ENCODE data around the gene RRAGD.

The RRAGD gene

DNA sequence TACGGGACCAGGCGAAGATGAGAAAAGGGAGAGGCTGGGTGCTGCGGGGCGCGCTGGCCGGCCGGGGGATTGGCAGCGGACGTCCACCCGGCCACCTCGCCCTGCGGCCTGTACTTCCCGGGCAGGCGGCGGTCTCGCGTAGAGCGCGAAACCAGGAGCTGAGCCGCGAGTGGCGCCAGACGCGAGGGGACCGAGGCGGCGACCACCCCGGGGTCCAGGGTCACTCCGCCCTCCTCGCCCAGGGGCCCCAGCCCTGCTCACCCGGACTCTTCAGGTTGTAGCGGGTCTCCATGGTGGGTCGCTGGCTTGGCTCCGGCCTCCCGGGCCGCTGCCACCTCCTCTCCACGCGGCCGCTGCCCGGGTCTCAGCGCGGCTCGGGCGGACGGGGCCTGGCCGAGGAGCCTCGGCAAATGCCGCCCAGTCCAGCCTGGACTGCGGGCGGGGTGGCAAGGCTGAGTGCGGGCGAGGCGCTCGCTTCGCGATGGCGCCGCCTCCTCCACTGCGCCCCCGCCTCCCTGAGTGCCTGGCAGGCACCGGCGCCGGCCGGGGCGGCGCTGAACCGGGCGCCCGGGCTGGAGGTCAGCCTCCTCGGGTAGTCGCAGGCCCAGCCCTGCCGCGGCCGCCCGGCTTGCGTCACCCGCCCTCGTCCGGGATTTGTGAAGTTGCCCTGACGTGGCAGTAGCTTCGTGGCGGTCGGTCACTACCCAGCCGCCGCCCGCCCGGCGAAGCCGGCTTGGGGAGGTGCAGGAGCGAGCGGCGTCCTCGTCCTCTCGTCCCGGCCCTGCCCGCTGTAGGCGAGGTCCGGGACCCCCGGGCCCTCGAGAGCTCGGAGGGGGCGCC lies 59.6 kb downstream of the RRAGD start, which contains the start of gene UBE2J1 (continued):
- TF ChIP-seq, protein P1, sequence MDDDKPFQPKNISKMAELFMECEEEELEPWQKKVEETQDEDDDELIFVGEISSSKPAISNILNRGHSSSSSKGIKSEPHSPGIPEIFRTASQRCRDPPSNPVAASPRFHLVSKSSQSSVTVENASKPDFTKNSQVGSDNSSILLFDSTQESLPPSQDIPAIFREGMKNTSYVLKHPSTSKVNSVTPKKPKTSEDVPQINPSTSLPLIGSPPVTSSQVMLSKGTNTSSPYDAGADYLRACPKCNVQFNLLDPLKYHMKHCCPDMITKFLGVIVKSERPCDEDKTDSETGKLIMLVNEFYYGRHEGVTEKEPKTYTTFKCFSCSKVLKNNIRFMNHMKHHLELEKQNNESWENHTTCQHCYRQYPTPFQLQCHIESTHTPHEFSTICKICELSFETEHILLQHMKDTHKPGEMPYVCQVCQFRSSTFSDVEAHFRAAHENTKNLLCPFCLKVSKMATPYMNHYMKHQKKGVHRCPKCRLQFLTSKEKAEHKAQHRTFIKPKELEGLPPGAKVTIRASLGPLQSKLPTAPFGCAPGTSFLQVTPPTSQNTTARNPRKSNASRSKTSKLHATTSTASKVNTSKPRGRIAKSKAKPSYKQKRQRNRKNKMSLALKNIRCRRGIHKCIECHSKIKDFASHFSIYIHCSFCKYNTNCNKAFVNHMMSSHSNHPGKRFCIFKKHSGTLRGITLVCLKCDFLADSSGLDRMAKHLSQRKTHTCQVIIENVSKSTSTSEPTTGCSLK (tag by site-specific recombination; IDR thresholded peaks at IDR 0.05) = no peak
- no peak for TF ChIP-seq ZNF623 (tag by site-specific recombination; IDR thresholded peaks at IDR 0.05)
- TF ChIP-seq ZNF211 (tag by site-specific recombination; IDR thresholded peaks at IDR 0.05; ENCODE audit: low read depth) = no peak
- no peak for TF ChIP-seq ZNF354C (tag by site-specific recombination; IDR thresholded peaks at IDR 0.05; ENCODE audit: borderline replicate concordance, low read depth)
- TF ChIP-seq ZNF560 (tag by site-specific recombination; IDR thresholded peaks at IDR 0.05; ENCODE audit: borderline replicate concordance) = no peak
- TF ChIP-seq, protein P2, sequence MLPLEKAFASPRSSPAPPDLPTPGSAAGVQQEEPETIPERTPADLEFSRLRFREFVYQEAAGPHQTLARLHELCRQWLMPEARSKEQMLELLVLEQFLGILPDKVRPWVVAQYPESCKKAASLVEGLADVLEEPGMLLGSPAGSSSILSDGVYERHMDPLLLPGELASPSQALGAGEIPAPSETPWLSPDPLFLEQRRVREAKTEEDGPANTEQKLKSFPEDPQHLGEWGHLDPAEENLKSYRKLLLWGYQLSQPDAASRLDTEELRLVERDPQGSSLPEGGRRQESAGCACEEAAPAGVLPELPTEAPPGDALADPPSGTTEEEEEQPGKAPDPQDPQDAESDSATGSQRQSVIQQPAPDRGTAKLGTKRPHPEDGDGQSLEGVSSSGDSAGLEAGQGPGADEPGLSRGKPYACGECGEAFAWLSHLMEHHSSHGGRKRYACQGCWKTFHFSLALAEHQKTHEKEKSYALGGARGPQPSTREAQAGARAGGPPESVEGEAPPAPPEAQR (tag by site-specific recombination; IDR thresholded peaks at IDR 0.05) = no peak
- no peak for TF ChIP-seq ZBTB1 (tag by site-specific recombination; IDR thresholded peaks at IDR 0.05)
- no peak for TF ChIP-seq ZNF292 (tag by site-specific recombination; IDR thresholded peaks at IDR 0.05; ENCODE audit: borderline replicate concordance, low read depth)
- TF ChIP-seq ZBTB44 (tag by site-specific recombination; IDR thresholded peaks at IDR 0.05) = no peak
- no peak for TF ChIP-seq ZNF677 (tag by site-specific recombination; IDR thresholded peaks at IDR 0.05)
- TF ChIP-seq ZNF302 (tag by site-specific recombination; IDR thresholded peaks at IDR 0.05; ENCODE audit: low read depth) = no peak
- TF ChIP-seq ZNF140 (tag by site-specific recombination; IDR thresholded peaks at IDR 0.05) = no peak
- TF ChIP-seq, protein P3, sequence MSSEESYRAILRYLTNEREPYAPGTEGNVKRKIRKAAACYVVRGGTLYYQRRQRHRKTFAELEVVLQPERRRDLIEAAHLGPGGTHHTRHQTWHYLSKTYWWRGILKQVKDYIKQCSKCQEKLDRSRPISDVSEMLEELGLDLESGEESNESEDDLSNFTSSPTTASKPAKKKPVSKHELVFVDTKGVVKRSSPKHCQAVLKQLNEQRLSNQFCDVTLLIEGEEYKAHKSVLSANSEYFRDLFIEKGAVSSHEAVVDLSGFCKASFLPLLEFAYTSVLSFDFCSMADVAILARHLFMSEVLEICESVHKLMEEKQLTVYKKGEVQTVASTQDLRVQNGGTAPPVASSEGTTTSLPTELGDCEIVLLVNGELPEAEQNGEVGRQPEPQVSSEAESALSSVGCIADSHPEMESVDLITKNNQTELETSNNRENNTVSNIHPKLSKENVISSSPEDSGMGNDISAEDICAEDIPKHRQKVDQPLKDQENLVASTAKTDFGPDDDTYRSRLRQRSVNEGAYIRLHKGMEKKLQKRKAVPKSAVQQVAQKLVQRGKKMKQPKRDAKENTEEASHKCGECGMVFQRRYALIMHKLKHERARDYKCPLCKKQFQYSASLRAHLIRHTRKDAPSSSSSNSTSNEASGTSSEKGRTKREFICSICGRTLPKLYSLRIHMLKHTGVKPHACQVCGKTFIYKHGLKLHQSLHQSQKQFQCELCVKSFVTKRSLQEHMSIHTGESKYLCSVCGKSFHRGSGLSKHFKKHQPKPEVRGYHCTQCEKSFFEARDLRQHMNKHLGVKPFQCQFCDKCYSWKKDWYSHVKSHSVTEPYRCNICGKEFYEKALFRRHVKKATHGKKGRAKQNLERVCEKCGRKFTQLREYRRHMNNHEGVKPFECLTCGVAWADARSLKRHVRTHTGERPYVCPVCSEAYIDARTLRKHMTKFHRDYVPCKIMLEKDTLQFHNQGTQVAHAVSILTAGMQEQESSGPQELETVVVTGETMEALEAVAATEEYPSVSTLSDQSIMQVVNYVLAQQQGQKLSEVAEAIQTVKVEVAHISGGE (tag by site-specific recombination; conservative IDR thresholded peaks at IDR 0.05; ENCODE audit: low read depth) = peak; percentile 48
- TF ChIP-seq KLF1 (tag by site-specific recombination; IDR thresholded peaks at IDR 0.05) = no peak; the same call in 1 of the 2 replicates
- no peak for TF ChIP-seq ZNF610 (tag by site-specific recombination; IDR thresholded peaks at IDR 0.05; ENCODE audit: borderline replicate concordance)
- TF ChIP-seq ZBTB21 (tag by site-specific recombination; IDR thresholded peaks at IDR 0.05) = no peak
- TF ChIP-seq, protein P4, sequence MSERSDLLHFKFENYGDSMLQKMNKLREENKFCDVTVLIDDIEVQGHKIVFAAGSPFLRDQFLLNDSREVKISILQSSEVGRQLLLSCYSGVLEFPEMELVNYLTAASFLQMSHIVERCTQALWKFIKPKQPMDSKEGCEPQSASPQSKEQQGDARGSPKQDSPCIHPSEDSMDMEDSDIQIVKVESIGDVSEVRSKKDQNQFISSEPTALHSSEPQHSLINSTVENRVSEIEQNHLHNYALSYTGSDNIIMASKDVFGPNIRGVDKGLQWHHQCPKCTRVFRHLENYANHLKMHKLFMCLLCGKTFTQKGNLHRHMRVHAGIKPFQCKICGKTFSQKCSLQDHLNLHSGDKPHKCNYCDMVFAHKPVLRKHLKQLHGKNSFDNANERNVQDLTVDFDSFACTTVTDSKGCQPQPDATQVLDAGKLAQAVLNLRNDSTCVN (tag by site-specific recombination; optimal IDR thresholded peaks at IDR 0.05) = peak; percentile 76
- TF ChIP-seq ZNF239 (tag by site-specific recombination; IDR thresholded peaks at IDR 0.05) = no peak; the same call in 1 of the 2 replicates
- no peak for TF ChIP-seq ZNF544 (tag by site-specific recombination; IDR thresholded peaks at IDR 0.05)
- no peak for TF ChIP-seq GLIS1 (tag by site-specific recombination; IDR thresholded peaks at IDR 0.05)
- TF ChIP-seq, protein P5, sequence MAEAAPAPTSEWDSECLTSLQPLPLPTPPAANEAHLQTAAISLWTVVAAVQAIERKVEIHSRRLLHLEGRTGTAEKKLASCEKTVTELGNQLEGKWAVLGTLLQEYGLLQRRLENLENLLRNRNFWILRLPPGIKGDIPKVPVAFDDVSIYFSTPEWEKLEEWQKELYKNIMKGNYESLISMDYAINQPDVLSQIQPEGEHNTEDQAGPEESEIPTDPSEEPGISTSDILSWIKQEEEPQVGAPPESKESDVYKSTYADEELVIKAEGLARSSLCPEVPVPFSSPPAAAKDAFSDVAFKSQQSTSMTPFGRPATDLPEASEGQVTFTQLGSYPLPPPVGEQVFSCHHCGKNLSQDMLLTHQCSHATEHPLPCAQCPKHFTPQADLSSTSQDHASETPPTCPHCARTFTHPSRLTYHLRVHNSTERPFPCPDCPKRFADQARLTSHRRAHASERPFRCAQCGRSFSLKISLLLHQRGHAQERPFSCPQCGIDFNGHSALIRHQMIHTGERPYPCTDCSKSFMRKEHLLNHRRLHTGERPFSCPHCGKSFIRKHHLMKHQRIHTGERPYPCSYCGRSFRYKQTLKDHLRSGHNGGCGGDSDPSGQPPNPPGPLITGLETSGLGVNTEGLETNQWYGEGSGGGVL (tag by site-specific recombination; IDR thresholded peaks at IDR 0.05) = no peak
- TF ChIP-seq ZBTB20 (tag by site-specific recombination; IDR thresholded peaks at IDR 0.05) = peak; percentile 96
- TF ChIP-seq, protein P6, sequence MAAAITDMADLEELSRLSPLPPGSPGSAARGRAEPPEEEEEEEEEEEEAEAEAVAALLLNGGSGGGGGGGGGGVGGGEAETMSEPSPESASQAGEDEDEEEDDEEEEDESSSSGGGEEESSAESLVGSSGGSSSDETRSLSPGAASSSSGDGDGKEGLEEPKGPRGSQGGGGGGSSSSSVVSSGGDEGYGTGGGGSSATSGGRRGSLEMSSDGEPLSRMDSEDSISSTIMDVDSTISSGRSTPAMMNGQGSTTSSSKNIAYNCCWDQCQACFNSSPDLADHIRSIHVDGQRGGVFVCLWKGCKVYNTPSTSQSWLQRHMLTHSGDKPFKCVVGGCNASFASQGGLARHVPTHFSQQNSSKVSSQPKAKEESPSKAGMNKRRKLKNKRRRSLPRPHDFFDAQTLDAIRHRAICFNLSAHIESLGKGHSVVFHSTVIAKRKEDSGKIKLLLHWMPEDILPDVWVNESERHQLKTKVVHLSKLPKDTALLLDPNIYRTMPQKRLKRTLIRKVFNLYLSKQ (tag by site-specific recombination; IDR thresholded peaks at IDR 0.05; ENCODE audit: borderline replicate concordance) = no peak
- peak; percentile 16; the same call in 1 of the 2 replicates for TF ChIP-seq ZNF223 (tag by site-specific recombination; IDR thresholded peaks at IDR 0.05)
